OCI-LY1 (cell line): ENCODE results near the gene SPNS2.

Experiments
- H2AFZ ChIP-seq: fragments of 200-600 bp; sonication (generic), shearing (Covaris generic); 2 replicates; pipeline ENCODE4 v1.6.0; 2014; ENCODE audit warnings: antibody characterized with exemption, mild to moderate bottlenecking, low read length
- H3F3A ChIP-seq: fragments of 200-600 bp; sonication (generic), shearing (Covaris generic); 2 replicates; pipeline ENCODE4 v1.6.0; 2014; ENCODE audit warnings: mild to moderate bottlenecking, antibody characterized with exemption, low read length, moderate library complexity; ENCODE audit not compliant: insufficient read depth
- H3K27ac ChIP-seq: fragments of 200-600 bp; sonication (generic); 2 replicates; pipeline ENCODE4 v1.5.1; 2014; ENCODE audit warnings: low read length, mixed run types, mild to moderate bottlenecking, low read depth; ENCODE audit not compliant: poor library complexity, severe bottlenecking
- H3K27me3 ChIP-seq: fragments of 200-600 bp; sonication (generic); 2 replicates; pipeline ENCODE4 v1.6.0; 2014; ENCODE audit warnings: antibody characterized with exemption, mild to moderate bottlenecking, low read length, moderate library complexity; ENCODE audit not compliant: insufficient read depth
- H3K36me3 ChIP-seq: fragments of 200-600 bp; sonication (generic); 2 replicates; pipeline ENCODE4 v1.6.1; 2014; ENCODE audit warnings: mild to moderate bottlenecking, antibody characterized with exemption, low read length, moderate library complexity, mixed read lengths; ENCODE audit not compliant: insufficient read depth
- H3K4me1 ChIP-seq: fragments of 200-600 bp; sonication (generic); 2 replicates; pipeline ENCODE4 v1.5.1; 2014; ENCODE audit warnings: mild to moderate bottlenecking, low read length, moderate library complexity; ENCODE audit not compliant: insufficient read depth, severe bottlenecking
- H3K4me2 ChIP-seq: fragments of 200-600 bp; sonication (generic), shearing (Covaris generic); 2 replicates; pipeline ENCODE4 v1.6.1; 2014; ENCODE audit warnings: low read length
- H3K4me3 ChIP-seq: fragments of 200-600 bp; sonication (generic); 2 replicates; pipeline ENCODE4 v1.5.1; 2014; ENCODE audit warnings: low read length, low read depth, mild to moderate bottlenecking, mixed read lengths; ENCODE audit not compliant: poor library complexity, severe bottlenecking
- H3K79me2 ChIP-seq: fragments of 200-600 bp; shearing (Covaris generic); 2 replicates; pipeline ENCODE4 v1.6.1; 2016; ENCODE audit warnings: mixed run types, low read length, mixed read lengths; ENCODE audit not compliant: insufficient read depth
- H3K9ac ChIP-seq: fragments of 200-600 bp; sonication (generic), shearing (Covaris generic); 2 replicates; pipeline ENCODE4 v1.6.1; 2014; ENCODE audit warnings: mild to moderate bottlenecking, low read length, mixed read lengths
- H3K9me2 ChIP-seq: fragments of 200-600 bp; sonication (generic), shearing (Covaris generic); 2 replicates; pipeline ENCODE4 v1.6.1; 2014; ENCODE audit warnings: low read depth, mild to moderate bottlenecking, low read length, mixed read lengths
- H3K9me3 ChIP-seq: fragments of 200-600 bp; shearing (Covaris generic); 2 replicates; pipeline ENCODE4 v1.6.1; 2014; ENCODE audit warnings: low read length, mixed read lengths
- H4K20me1 ChIP-seq: fragments of 200-600 bp; sonication (generic), shearing (Covaris generic); 2 replicates; pipeline ENCODE4 v1.6.0; 2016; ENCODE audit warnings: mild to moderate bottlenecking, low read length; ENCODE audit not compliant: insufficient read depth
- CTCF ChIP-seq: fragments of 200-600 bp; sonication (generic), shearing (Covaris generic); IDR thresholded peaks from 2 replicates; pipeline ENCODE4 v1.5.1; 2017; ENCODE audit warnings: mild to moderate bottlenecking, antibody characterized with exemption, low read length, moderate library complexity, mixed read lengths
- EZH2 ChIP-seq: fragments of 200-600 bp; sonication (generic), shearing (Covaris generic); IDR thresholded peaks from 2 replicates; pipeline ENCODE4 v1.8.0; 2017; ENCODE audit warnings: borderline replicate concordance, mixed run types, mild to moderate bottlenecking, antibody characterized with exemption, low read length, moderate library complexity, mixed read lengths

Gene SPNS2

GRCh38 chr17:4498461-4499397 lies at the start of gene SPNS2:
SPNS2 (plus strand) TSS chr17:4498881; CDS start chr17:4499048, 167 bp downstream.
- H3K9me3 ChIP-seq: no peaks in the 10 kb centered on the region
- H4K20me1 ChIP-seq: no peaks in the 10 kb centered on the region
- H3K4me2 ChIP-seq: peak within 1 kb of the TSS; percentile 51
- H3K4me3 ChIP-seq: peak within 1 kb of the TSS; percentile 17
- TF ChIP-seq EZH2: no peak
- no peak for TF ChIP-seq CTCF
- peaks cover 22% of the 10 kb centered on the region for H3K4me1 ChIP-seq
- H2AFZ ChIP-seq: no peak within 1 kb of the TSS
- H3K27me3 ChIP-seq: peaks cover 16% of the 10 kb centered on the region
- H3K27ac ChIP-seq: no peak within 1 kb of the TSS
- no peak within 1 kb of the TSS for H3K9ac ChIP-seq
- no peaks in the 10 kb centered on the region for H3K9me2 ChIP-seq
- no peaks in the 10 kb centered on the region for H3F3A ChIP-seq
- H3K36me3 ChIP-seq: no peaks in the 10 kb centered on the region
- no peaks in the 10 kb centered on the region for H3K79me2 ChIP-seq

GRCh38 chr17:4449736-4450135 lies 48.9 kb upstream of the SPNS2 start:
- Histone ChIP-seq H3K4me2 (no peak overlapping the region), H3K9ac (no peak overlapping the region), H2AFZ (no peak overlapping the region), H3K27me3 (peaks cover 8% of the 10 kb centered on the region; the same call in 1 of the 2 replicates), H3K27ac (no peak overlapping the region), H3K4me1 (no peaks in the 10 kb centered on the region), H3K4me3 (no peak overlapping the region), H3K9me3 (no peaks in the 10 kb centered on the region), H3F3A (no peaks in the 10 kb centered on the region), H3K79me2 (no peaks in the 10 kb centered on the region), H4K20me1 (no peaks in the 10 kb centered on the region), H3K9me2 (no peaks in the 10 kb centered on the region), H3K36me3 (no peaks in the 10 kb centered on the region)
- TF ChIP-seq EZH2 (no peak), CTCF (no peak)

GRCh38 chr17:4450710-4451316 lies 47.9 kb upstream of the SPNS2 start:
- no peaks in the 10 kb centered on the region for H3K36me3 ChIP-seq
- H3K9ac ChIP-seq: no peak overlapping the region
- H3K79me2 ChIP-seq: no peaks in the 10 kb centered on the region
- H3K4me2 ChIP-seq: no peak overlapping the region
- no peak overlapping the region for H3K4me3 ChIP-seq
- no peak overlapping the region for H3K27ac ChIP-seq
- H4K20me1 ChIP-seq: no peaks in the 10 kb centered on the region
- H3K4me1 ChIP-seq: no peaks in the 10 kb centered on the region
- H3K9me2 ChIP-seq: no peaks in the 10 kb centered on the region
- H3K27me3 ChIP-seq: peaks cover 8% of the 10 kb centered on the region; the same call in 1 of the 2 replicates
- H2AFZ ChIP-seq: no peak overlapping the region
- H3K9me3 ChIP-seq: no peaks in the 10 kb centered on the region
- TF ChIP-seq CTCF: no peak
- TF ChIP-seq EZH2: no peak
- no peaks in the 10 kb centered on the region for H3F3A ChIP-seq
